H9 (cell line): Measurements from ENCODE around the gene TAGLN3. TPM values are rescaled to one million over a fixed set of nuclear protein-coding genes. Genes with fewer than 3 reads are reported as not detected.

Experiments used
- DNase-seq: peaks from one replicate; pipeline ENCODE4 v3.0.0-alpha.2; 2017
- H2AFZ ChIP-seq: one replicate; pipeline ENCODE4 v1.6.1; 2013; ENCODE audit warnings: mild to moderate bottlenecking, low read length, control low read depth, moderate library complexity
- H2AK5ac ChIP-seq: 2 replicates; pipeline ENCODE4 v1.6.1; 2013; ENCODE audit warnings: low read length, control low read depth, mixed read lengths; ENCODE audit not compliant: insufficient read length
- H2BK120ac ChIP-seq: one replicate; pipeline ENCODE4 v1.6.1; 2013; ENCODE audit warnings: low read depth, mild to moderate bottlenecking, low read length, control low read depth, inconsistent platforms; ENCODE audit not compliant: poor library complexity, severe bottlenecking
- H2BK12ac ChIP-seq: 2 replicates; pipeline ENCODE4 v1.6.1; 2013; ENCODE audit warnings: low read length, control low read depth, mixed read lengths, low read depth; ENCODE audit not compliant: insufficient read length
- H2BK15ac ChIP-seq: 2 replicates; pipeline ENCODE4 v1.6.1; 2013; ENCODE audit warnings: low read depth, low read length, control low read depth
- H2BK20ac ChIP-seq: one replicate; pipeline ENCODE4 v1.6.1; 2013; ENCODE audit warnings: low read depth, mild to moderate bottlenecking, low read length, control low read depth, inconsistent platforms; ENCODE audit not compliant: poor library complexity, severe bottlenecking
- H2BK5ac ChIP-seq: 2 replicates; pipeline ENCODE4 v1.6.1; 2013; ENCODE audit warnings: low read length, control low read depth, mixed read lengths; ENCODE audit not compliant: insufficient read length
- H3K14ac ChIP-seq: 2 replicates; pipeline ENCODE4 v1.6.1; 2013; ENCODE audit warnings: low read length, control low read depth; ENCODE audit not compliant: insufficient read depth
- H3K18ac ChIP-seq: 2 replicates; pipeline ENCODE4 v1.6.1; 2013; ENCODE audit warnings: low read depth, mild to moderate bottlenecking, mixed read lengths, low read length, control low read depth; ENCODE audit not compliant: insufficient read length
- H3K23ac ChIP-seq: 2 replicates; pipeline ENCODE4 v1.6.1; 2013; ENCODE audit warnings: low read length, control low read depth, mixed read lengths, low read depth; ENCODE audit not compliant: insufficient read length
- H3K23me2 ChIP-seq: 2 replicates; pipeline ENCODE4 v1.6.1; 2013; ENCODE audit warnings: low read depth, mild to moderate bottlenecking, mixed read lengths, low read length, control low read depth; ENCODE audit not compliant: insufficient read length, poor library complexity, severe bottlenecking
- H3K27ac ChIP-seq: 2 replicates; pipeline ENCODE4 v1.5.1; 2013; ENCODE audit warnings: low read length, control low read depth, mixed read lengths, low read depth; ENCODE audit not compliant: insufficient read length
- H3K27me3 ChIP-seq: 2 replicates; pipeline ENCODE4 v1.6.1; 2013; ENCODE audit warnings: low read length, control low read depth, inconsistent platforms; ENCODE audit not compliant: insufficient read depth
- H3K4ac ChIP-seq: 2 replicates; pipeline ENCODE4 v1.6.1; 2013; ENCODE audit warnings: low read depth, mild to moderate bottlenecking, control low read depth, inconsistent platforms, low read length, moderate library complexity
- H3K4me1 ChIP-seq: 2 replicates; pipeline ENCODE4 v1.6.1; 2013; ENCODE audit warnings: low read length, control low read depth, inconsistent platforms; ENCODE audit not compliant: insufficient read depth
- H3K4me2 ChIP-seq: 2 replicates; pipeline ENCODE4 v1.6.1; 2013; ENCODE audit warnings: low read length, control low read depth, mixed read lengths; ENCODE audit not compliant: insufficient read length, insufficient read depth
- H3K56ac ChIP-seq: 2 replicates; pipeline ENCODE4 v1.6.1; 2013; ENCODE audit warnings: low read depth, mild to moderate bottlenecking, mixed read lengths, low read length, control low read depth; ENCODE audit not compliant: insufficient read length
- H3K79me1 ChIP-seq: 2 replicates; pipeline ENCODE4 v1.6.1; 2013; ENCODE audit warnings: low read depth, mild to moderate bottlenecking, moderate library complexity, low read length, control low read depth, inconsistent platforms; ENCODE audit not compliant: insufficient read depth, poor library complexity, severe bottlenecking
- H3K79me2 ChIP-seq: 2 replicates; pipeline ENCODE4 v1.6.1; 2013; ENCODE audit warnings: low read length, control low read depth, inconsistent platforms; ENCODE audit not compliant: insufficient read depth
- H3K9ac ChIP-seq: 2 replicates; pipeline ENCODE4 v1.6.1; 2013; ENCODE audit warnings: low read length, control low read depth, mixed read lengths; ENCODE audit not compliant: insufficient read length; ENCODE audit errors: extremely low read depth
- H3K9me3 ChIP-seq: one replicate; pipeline ENCODE4 v1.6.1; 2013; ENCODE audit warnings: low read depth, low read length, inconsistent platforms; ENCODE audit not compliant: control insufficient read depth
- H3T11ph ChIP-seq: one replicate; pipeline ENCODE4 v1.6.1; 2013; ENCODE audit warnings: mild to moderate bottlenecking, low read length, control low read depth, inconsistent platforms
- H4K20me1 ChIP-seq: one replicate; pipeline ENCODE4 v1.6.1; 2013; ENCODE audit not compliant: control insufficient read depth, insufficient read length, insufficient read depth
- H4K5ac ChIP-seq: 2 replicates; pipeline ENCODE4 v1.6.1; 2013; ENCODE audit warnings: low read depth, mild to moderate bottlenecking, mixed read lengths, low read length, control low read depth; ENCODE audit not compliant: insufficient read length
- H4K8ac ChIP-seq: replicated peaks from 2 replicates; pipeline ENCODE4 v1.6.1; 2013; ENCODE audit warnings: low read length, control low read depth, mixed read lengths, low read depth; ENCODE audit not compliant: insufficient read length
- H4K91ac ChIP-seq: 2 replicates; pipeline ENCODE4 v1.6.1; 2013; ENCODE audit warnings: low read depth, mild to moderate bottlenecking, moderate library complexity, mixed read lengths, low read length, control low read depth; ENCODE audit not compliant: insufficient read length
- H3K27ac Mint-ChIP-seq, 3 experiments: 2 replicates in 2 of 3; 3 replicates in 1 of 3; pipeline ENCODE4 v1.8.0; 2020 to 2021; ENCODE audit warnings: mixed read lengths in 3 of 3, mild to moderate bottlenecking in 1 of 3, moderate library complexity in 1 of 3
- H3K27me3 Mint-ChIP-seq: 2 replicates; pipeline ENCODE4 v1.8.0; 2021; ENCODE audit warnings: low read depth, mild to moderate bottlenecking, moderate library complexity, mixed read lengths
- H3K36me3 Mint-ChIP-seq, 3 experiments: 2 replicates in 2 of 3; 3 replicates in 1 of 3; pipeline ENCODE4 v1.8.0; 2020 to 2021; ENCODE audit warnings: low read depth in 3 of 3, mixed read lengths in 3 of 3; ENCODE audit not compliant: insufficient read depth in 1 of 3
- H3K4me1 Mint-ChIP-seq, 2 experiments: 2 replicates each; pipeline ENCODE4 v1.8.0; 2020; ENCODE audit warnings: mixed read lengths in 2 of 2
- H3K4me3 Mint-ChIP-seq, 2 experiments: 2 replicates in 1 of 2; 3 replicates in 1 of 2; pipeline ENCODE4 v1.8.0; 2020 to 2021; ENCODE audit warnings: mild to moderate bottlenecking in 2 of 2, mixed read lengths in 2 of 2, moderate library complexity in 1 of 2
- H3K9me3 Mint-ChIP-seq, 2 experiments: 2 replicates in 1 of 2; 3 replicates in 1 of 2; pipeline ENCODE4 v1.8.0; 2020; ENCODE audit warnings: mild to moderate bottlenecking in 2 of 2, mixed read lengths in 2 of 2, moderate library complexity in 1 of 2
- CTCF ChIP-seq: fragments of 200-600 bp; sonication (generic); conservative IDR thresholded peaks from 3 replicates; pipeline ENCODE4 v1.8.0; 2021; ENCODE audit warnings: antibody characterized with exemption, mild to moderate bottlenecking
- WGBS: extraction: QIAGEN DNeasy Blood & Tissue Kit; methylation state at CpG from one replicate; pipeline ENCODE4 v1.1.7; 2013; ENCODE audit warnings: missing lambda C conversion rate, low lambda C conversion rate, mixed read lengths; ENCODE audit not compliant: insufficient read length; ENCODE audit errors: extremely low coverage; 5-methylcytosine and 5-hydroxymethylcytosine counted together
- total RNA-seq: library from RNA; stranded (reverse); gene quantifications from 2 replicates; pipeline ENCODE4 v1.2.1, GENCODE V29; 2021

TAGLN3 gene
- total RNA-seq, 1 experiment from 2014 or later: 6.4 TPM

- Histone ChIP-seq H2BK15ac (no peak overlapping the region), H3K9ac (no peak overlapping the region), H2AK5ac (no peak overlapping the region), H3K18ac (no peak overlapping the region), H3K79me2 (no peaks in the 10 kb centered on the region), H3K23ac (no peak overlapping the region), H4K20me1 (no peaks in the 10 kb centered on the region), H4K8ac (no peak overlapping the region), H2BK120ac (no peak overlapping the region), H4K5ac (no peak overlapping the region), H2BK20ac (no peak overlapping the region), H3K9me3 (no peaks in the 10 kb centered on the region), H3T11ph (no peak overlapping the region), H3K4me2 (no peak overlapping the region), H4K91ac (no peak overlapping the region), H3K23me2 (no peaks in the 10 kb centered on the region), H3K79me1 (no peaks in the 10 kb centered on the region), H3K4ac (no peak overlapping the region), H3K27me3 (no peaks in the 10 kb centered on the region; the same call in 1 of the 2 replicates), H2BK5ac (no peak overlapping the region), H3K56ac (no peak overlapping the region), H2AFZ (no peak overlapping the region), H3K27ac (no peak overlapping the region), H2BK12ac (no peak overlapping the region), H3K14ac (no peak overlapping the region), H3K4me1 (no peaks in the 10 kb centered on the region)
- Mint-ChIP-seq H3K4me1 (no peaks in the 10 kb centered on the region), H3K4me3 (no peak overlapping the region), H3K27ac (no peak overlapping the region), H3K36me3 (peaks cover 3 to 8% (median 6%) of the 10 kb centered on the region in 3 experiments; a peak in 5 of 7 replicates), H3K9me3 (peaks cover 7% of the 10 kb centered on the region in 2 experiments), H3K27me3 (no peaks in the 10 kb centered on the region)
- WGBS: no CpG with 5 or more reads among the region's 4 CpGs
- DNase-seq: no peak
- no peak for TF ChIP-seq CTCF
Observed at GRCh38 chr3:112027826-112028225, 29.1 kb downstream of the TAGLN3 start.
